CD14-positive monocyte (primary cell): ENCODE data around the gene GLB1L. TPM values are rescaled to one million over a fixed set of nuclear protein-coding genes. Genes with fewer than 3 reads are reported as not detected.

Experiments used
- DNase-seq, 3 donors: peaks; one replicate each; pipeline ENCODE4 v3.0.0-alpha.2; 2011 to 2022
- H2AFZ ChIP-seq: 2 replicates; pipeline ENCODE4 v1.6.0; 2012; ENCODE audit warnings: mild to moderate bottlenecking, low read depth, low read length, inconsistent platforms; ENCODE audit not compliant: insufficient read depth, poor library complexity, severe bottlenecking
- H3K27ac ChIP-seq, 2 donors: 1 replicate in 1 of 2; 2 replicates in 1 of 2; pipeline ENCODE4 v1.5.1; 2012 to 2013; ENCODE audit warnings: low read length in 2 of 2, control low read depth in 1 of 2, inconsistent platforms in 1 of 2, low read depth in 1 of 2, mild to moderate bottlenecking in 1 of 2
- H3K27me3 ChIP-seq, 2 donors: one replicate each; pipeline versions ENCODE4 v1.6.0 to v1.6.1; 2011 to 2013; ENCODE audit warnings: low read length in 2 of 2; ENCODE audit not compliant: control insufficient read depth in 2 of 2, insufficient read depth in 2 of 2
- H3K36me3 ChIP-seq, 2 donors: replicated peaks in 1 of 2; 1 replicate in 1 of 2; 2 replicates in 1 of 2; pipeline versions ENCODE4 v1.5.1 to v1.6.1; 2012 to 2013; ENCODE audit warnings: low read length in 2 of 2, control low read depth in 1 of 2, inconsistent platforms in 1 of 2, mild to moderate bottlenecking in 1 of 2; ENCODE audit not compliant: insufficient read depth in 2 of 2, control insufficient read depth in 1 of 2
- H3K4me1 ChIP-seq, 2 donors: 1 replicate in 1 of 2; 2 replicates in 1 of 2; pipeline versions ENCODE4 v1.5.1 to v1.6.1; 2012 to 2013; ENCODE audit warnings: low read length in 2 of 2, control low read depth in 1 of 2, inconsistent platforms in 1 of 2, mild to moderate bottlenecking in 1 of 2, moderate library complexity in 1 of 2; ENCODE audit not compliant: insufficient read depth in 2 of 2, control insufficient read depth in 1 of 2
- H3K4me2 ChIP-seq: replicated peaks from 2 replicates; pipeline ENCODE3; 2012; ENCODE audit warnings: low read length, moderate library complexity, mild to moderate bottlenecking; ENCODE audit not compliant: poor library complexity, severe bottlenecking; ENCODE audit errors: extremely low read depth
- H3K4me3 ChIP-seq, 3 experiments: fragments of 200-600 bp in 1 of 3; sonication (generic) in 1 of 3; replicated peaks in 1 of 3; 1 replicate in 2 of 3; 2 replicates in 1 of 3; pipeline ENCODE4 v1.5.1; 2011 to 2013; ENCODE audit warnings: low read length in 3 of 3, mild to moderate bottlenecking in 3 of 3, control low read depth in 2 of 3, low read depth in 2 of 3, inconsistent platforms in 1 of 3, moderate library complexity in 1 of 3
- H3K79me2 ChIP-seq: 2 replicates; pipeline ENCODE4 v1.6.0; 2012; ENCODE audit warnings: mild to moderate bottlenecking, control low read depth, inconsistent platforms, low read length, moderate library complexity; ENCODE audit not compliant: insufficient read depth
- H3K9ac ChIP-seq: 2 replicates; pipeline ENCODE4 v1.6.0; 2017; ENCODE audit warnings: low read length, mild to moderate bottlenecking; ENCODE audit not compliant: insufficient read depth, poor library complexity, severe bottlenecking
- H3K9me3 ChIP-seq, 2 donors: replicated peaks in 1 of 2; 1 replicate in 1 of 2; 2 replicates in 1 of 2; pipeline versions ENCODE4 v1.5.1 to v1.6.1; 2012 to 2013; ENCODE audit warnings: low read length in 2 of 2, control low read depth in 1 of 2; ENCODE audit not compliant: control insufficient read depth in 1 of 2, insufficient read depth in 1 of 2
- H4K20me1 ChIP-seq: 2 replicates; pipeline ENCODE4 v1.6.0; 2012; ENCODE audit warnings: mild to moderate bottlenecking, low read length, control low read depth, moderate library complexity; ENCODE audit not compliant: insufficient read depth
- H3K27ac Mint-ChIP-seq, 7 donors: one replicate each; pipeline ENCODE4 v1.8.0; 2020; ENCODE audit warnings: mild to moderate bottlenecking in 7 of 7, mixed read lengths in 7 of 7, moderate library complexity in 6 of 7, inconsistent platforms in 2 of 7
- H3K27me3 Mint-ChIP-seq, 3 donors: one replicate each; pipeline ENCODE4 v1.8.0; 2021 to 2022; ENCODE audit warnings: low read depth in 3 of 3, mild to moderate bottlenecking in 3 of 3, mixed read lengths in 3 of 3, moderate library complexity in 3 of 3, inconsistent platforms in 1 of 3
- H3K36me3 Mint-ChIP-seq, 2 donors: one replicate each; pipeline ENCODE4 v1.8.0; 2020; ENCODE audit warnings: mixed read lengths in 2 of 2, inconsistent platforms in 1 of 2, mild to moderate bottlenecking in 1 of 2
- H3K4me1 Mint-ChIP-seq: one replicate; pipeline ENCODE4 v1.8.0; 2020; ENCODE audit warnings: mild to moderate bottlenecking, mixed read lengths
- H3K4me3 Mint-ChIP-seq, 2 donors: one replicate each; pipeline ENCODE4 v1.8.0; 2020; ENCODE audit warnings: mild to moderate bottlenecking in 2 of 2, mixed read lengths in 2 of 2, moderate library complexity in 1 of 2
- H3K9me3 Mint-ChIP-seq, 7 donors: one replicate each; pipeline ENCODE4 v1.8.0; 2020 to 2022; ENCODE audit warnings: mixed read lengths in 7 of 7, mild to moderate bottlenecking in 6 of 7, moderate library complexity in 6 of 7, inconsistent platforms in 2 of 7
- CTCF ChIP-seq: fragments of 200-600 bp; IDR thresholded peaks from one replicate; pipeline ENCODE4 v1.8.0; 2022; ENCODE audit warnings: antibody characterized with exemption, mild to moderate bottlenecking
- WGBS: methylation state at CpG from one replicate; pipeline ENCODE4 v1.1.5; 2013; ENCODE audit warnings: missing lambda C conversion rate; ENCODE audit not compliant: insufficient coverage; 5-methylcytosine and 5-hydroxymethylcytosine counted together
- intact Hi-C, 2 donors: fragments of 100-400 bp; cut with micrococcal nuclease; formaldehyde crosslinking; loops; one replicate each; pipeline versions ENCODE4 v1.15.0 to v1.15.1; 2023
- polyA plus RNA-seq, 3 donors: library from polyadenylated mRNA; depleted of rRNA in 1 of 3; unstranded in 2 of 3; stranded (reverse) in 1 of 3; fragments of 300-500 nt in 2 of 3; fragments of >200 nt in 1 of 3; fragmentation: Illumina TruSeq in 2 of 3; gene quantifications; 1 replicate in 2 of 3; 2 replicates in 1 of 3; pipeline ENCODE4 v1.2.3, GENCODE V29; 2012 to 2021

Gene GLB1L
- polyA plus RNA-seq, 3 donors, result 4.0 to 11.7 (median 7.7) TPM

DNA sequence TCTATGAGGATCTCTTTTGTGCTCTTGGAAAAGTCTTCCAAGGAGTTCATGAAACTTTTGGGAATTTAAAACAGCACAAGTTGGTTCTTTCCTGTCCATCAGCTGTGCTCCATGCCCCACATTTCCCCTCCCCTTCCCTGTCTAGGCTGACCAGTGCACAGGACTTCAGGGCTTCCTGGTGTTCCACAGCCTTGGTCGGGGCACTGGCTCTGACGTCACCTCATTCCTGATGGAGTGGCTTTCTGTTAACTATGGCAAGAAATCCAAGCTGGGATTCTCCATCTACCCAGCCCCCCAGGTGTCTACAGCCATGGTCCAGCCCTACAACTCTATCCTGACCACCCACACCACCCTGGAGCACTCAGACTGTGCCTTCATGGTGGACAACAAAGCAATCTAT, 25.8 kb upstream of the GLB1L start:
- Mint-ChIP-seq H3K9me3 (no peaks in the 10 kb centered on the region), H3K4me1 (no peaks in the 10 kb centered on the region), H3K27me3 (peaks cover 8 to 20% (median 19%) of the 10 kb centered on the region in 3 donors), H3K36me3 (no peaks in the 10 kb centered on the region), H3K27ac (no peak overlapping the region), H3K4me3 (no peak overlapping the region)
- no peaks in the 10 kb centered on the region for H3K9me3 ChIP-seq
- no peak for TF ChIP-seq CTCF
- H3K79me2 ChIP-seq, result no peaks in the 10 kb centered on the region
- intact Hi-C loops, result no loop called here
- H3K4me2 ChIP-seq, result no peak overlapping the region
- no peaks in the 10 kb centered on the region for H3K27me3 ChIP-seq
- no peaks in the 10 kb centered on the region for H4K20me1 ChIP-seq
- H2AFZ ChIP-seq, result no peak overlapping the region
- H3K4me3 ChIP-seq, result no peak overlapping the region
- WGBS, result 100% methylated on average over 2 of the region's 2 CpGs
- no peaks in the 10 kb centered on the region for H3K4me1 ChIP-seq
- H3K27ac ChIP-seq, result no peak overlapping the region
- no peak overlapping the region for H3K9ac ChIP-seq
- no peaks in the 10 kb centered on the region for H3K36me3 ChIP-seq
- no peak for DNase-seq

- no peaks in the 10 kb centered on the region for H3K9me3 ChIP-seq
- WGBS, result 98% methylated on average over 5 of the region's 5 CpGs
- no peak overlapping the region for H3K4me2 ChIP-seq
- no peak for TF ChIP-seq CTCF
- DNase-seq, result no peak
- H3K27ac ChIP-seq, result no peak overlapping the region
- no peak overlapping the region for H2AFZ ChIP-seq
- H3K4me3 ChIP-seq, result no peak overlapping the region
- H3K4me1 Mint-ChIP-seq, result no peaks in the 10 kb centered on the region
- H3K36me3 Mint-ChIP-seq, result no peaks in the 10 kb centered on the region
- H3K27me3 Mint-ChIP-seq, result peaks cover 8 to 23% (median 19%) of the 10 kb centered on the region in 3 donors
- intact Hi-C loops, result no loop called here
- no peak overlapping the region for H3K27ac Mint-ChIP-seq
- H3K36me3 ChIP-seq, result no peaks in the 10 kb centered on the region
- no peaks in the 10 kb centered on the region for H4K20me1 ChIP-seq
- no peaks in the 10 kb centered on the region for H3K9me3 Mint-ChIP-seq
- H3K27me3 ChIP-seq, result no peaks in the 10 kb centered on the region
- H3K4me1 ChIP-seq, result no peaks in the 10 kb centered on the region
- H3K4me3 Mint-ChIP-seq, result no peak overlapping the region
- H3K9ac ChIP-seq, result no peak overlapping the region
- no peaks in the 10 kb centered on the region for H3K79me2 ChIP-seq
Observed at GRCh38 chr2:219270055-219270372, 24.8 kb upstream of the GLB1L start.
